H1 (cell line): Measurements from ENCODE around the gene ZNF550. TPM values are rescaled to one million over a fixed set of nuclear protein-coding genes. Genes with fewer than 3 reads are reported as not detected.
A peak's percentile ranks its signal among the peaks of the same experiment; 100 is the strongest.

Experiments used
- BCL11A ChIP-seq, 2 experiments: IDR thresholded peaks; one replicate each; pipeline ENCODE4 v1.6.1; 2011; ENCODE audit warnings: low read depth in 2 of 2, low read length in 2 of 2, mild to moderate bottlenecking in 2 of 2
- CHD7 ChIP-seq: fragments of 300-600 bp; sonication (generic); IDR thresholded peaks from 2 replicates; pipeline ENCODE4 v1.7.1; 2012; ENCODE audit warnings: low read length, moderate library complexity, mild to moderate bottlenecking, inconsistent platforms; ENCODE audit not compliant: insufficient replicate concordance
- CTCF ChIP-seq, 3 experiments: IDR thresholded peaks; 1 replicate in 2 of 3; 2 replicates in 1 of 3; pipeline versions ENCODE4 v1.5.1 to v1.6.1; 2011; ENCODE audit warnings: low read length in 3 of 3, mild to moderate bottlenecking in 3 of 3, inconsistent platforms in 2 of 3, low read depth in 1 of 3, moderate library complexity in 1 of 3; ENCODE audit not compliant: insufficient read depth in 1 of 3; ENCODE audit errors: control extremely low read depth in 1 of 3
- KDM4A ChIP-seq: IDR thresholded peaks from one replicate; pipeline ENCODE4 v1.7.1; 2012; ENCODE audit warnings: low read depth, mild to moderate bottlenecking, moderate library complexity, low read length, inconsistent platforms; ENCODE audit not compliant: severe bottlenecking
- PHF8 ChIP-seq: fragments of 200-600 bp; sonication (generic); conservative IDR thresholded peaks from 2 replicates; pipeline ENCODE4 v1.7.1; 2012; ENCODE audit warnings: low read depth, mild to moderate bottlenecking, inconsistent platforms, low read length, moderate library complexity
- RAD21 ChIP-seq, 2 experiments: IDR thresholded peaks in 1 of 2; conservative IDR thresholded peaks in 1 of 2; 2 replicates each; pipeline ENCODE4 v1.6.1; 2011; ENCODE audit warnings: low read depth in 2 of 2, low read length in 2 of 2, improper control_type of control experiment in 1 of 2, inconsistent platforms in 1 of 2, mild to moderate bottlenecking in 1 of 2, moderate library complexity in 1 of 2
- TAF1 ChIP-seq: IDR thresholded peaks from 2 replicates; pipeline ENCODE4 v1.6.1; 2011; ENCODE audit warnings: mild to moderate bottlenecking, low read depth, low read length
- polyA plus RNA-seq, 7 experiments: library from polyadenylated mRNA; depleted of rRNA in 3 of 7; stranded (reverse) in 5 of 7; unstranded in 2 of 7; fragments of >200 nt in 5 of 7; fragments of 200-250 nt in 2 of 7; gene quantifications; 1 replicate in 5 of 7; 2 replicates in 1 of 7; 4 replicates in 1 of 7; pipeline versions ENCODE4 v1.2.1 to v1.2.3, GENCODE V29; 2011 to 2013; ENCODE audit warnings: missing spikeins in 2 of 7, mixed read lengths in 2 of 7
- total RNA-seq: library from RNA; stranded (reverse); fragmentation: NEBNext Ultra II Directional; extraction: Animal tissue kit (Norgen Biotek cat#: 25700); gene quantifications from 2 replicates; pipeline ENCODE4 v1.2.1, GENCODE V29; 2021

ZNF550 gene
- total and polyA plus RNA-seq, 2 of the 8 experiments (the other 6 are each of a cell fraction or from before 2014, with no cell fraction given) = 4.5 to 10.7 TPM

GRCh38 chr19:57599761-57600383, 40.2 kb upstream of the ZNF550 start, which contains the start of gene ZNF530 (continued):
- TF ChIP-seq CHD7 = no peak
- no peak; a peak in 1 of 4 replicates for TF ChIP-seq RAD21 (IDR thresholded peaks at IDR 0.05 in 1 of 2, conservative IDR thresholded peaks at IDR 0.05 in 1 of 2; ENCODE audit: low read depth in 2 of 2, low read length in 2 of 2)
- peak; percentile 97 for TF ChIP-seq KDM4A
- no peak for TF ChIP-seq CTCF (IDR thresholded peaks at IDR 0.05; ENCODE audit: control extremely low read depth in 1 of 3, insufficient read depth in 1 of 3, low read depth in 1 of 3, low read length in 3 of 3)
- TF ChIP-seq TAF1 = peak; percentile 26; the same call in 1 of the 2 replicates
- TF ChIP-seq BCL11A (IDR thresholded peaks at IDR 0.05; ENCODE audit: low read depth in 2 of 2, low read length in 2 of 2) = no peak
- TF ChIP-seq PHF8 = peak; percentile 21; the same call in 1 of the 2 replicates
